Ishikawa (cell line): ENCODE measurements around the gene FTSJ1.

Experiments
- CEBPB ChIP-seq: IDR thresholded peaks from 2 replicates; pipeline ENCODE4 v1.6.1; 2012
- CREB1 ChIP-seq: IDR thresholded peaks from 2 replicates; pipeline ENCODE4 v1.6.1; 2012; ENCODE audit warnings: low read depth
- EP300 ChIP-seq: IDR thresholded peaks from 2 replicates; pipeline ENCODE4 v1.6.1; 2012; ENCODE audit warnings: borderline replicate concordance
- FOXM1 ChIP-seq: IDR thresholded peaks from 2 replicates; pipeline ENCODE4 v1.6.1; 2012; ENCODE audit warnings: low read depth, borderline replicate concordance
- REST ChIP-seq: IDR thresholded peaks from 2 replicates; pipeline ENCODE4 v1.6.1; 2012; ENCODE audit warnings: low read depth, mild to moderate bottlenecking
- TAF1 ChIP-seq: IDR thresholded peaks from 2 replicates; pipeline ENCODE4 v1.6.1; 2012; ENCODE audit warnings: low read depth, mild to moderate bottlenecking
- TCF12 ChIP-seq: IDR thresholded peaks from 2 replicates; pipeline ENCODE4 v1.6.1; 2012; ENCODE audit warnings: low read depth
- TEAD4 ChIP-seq: IDR thresholded peaks from 2 replicates; pipeline ENCODE4 v1.6.1; 2012
- USF1 ChIP-seq: IDR thresholded peaks from 2 replicates; pipeline ENCODE4 v1.6.1; 2012
- YY1 ChIP-seq: IDR thresholded peaks from 2 replicates; pipeline ENCODE4 v1.6.1; 2012; ENCODE audit warnings: low read depth
- ZBTB7A ChIP-seq: IDR thresholded peaks from 2 replicates; pipeline ENCODE4 v1.6.1; 2012; ENCODE audit warnings: low read depth
- TF ChIP-seq, protein P1 (sequence below): IDR thresholded peaks from 2 replicates; pipeline ENCODE4 v1.6.1; 2012

GRCh38 chrX:48515842-48516241, 39.8 kb downstream of the FTSJ1 start:
- no peak for TF ChIP-seq CEBPB
- TF ChIP-seq, protein P1, sequence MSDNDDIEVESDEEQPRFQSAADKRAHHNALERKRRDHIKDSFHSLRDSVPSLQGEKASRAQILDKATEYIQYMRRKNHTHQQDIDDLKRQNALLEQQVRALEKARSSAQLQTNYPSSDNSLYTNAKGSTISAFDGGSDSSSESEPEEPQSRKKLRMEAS = no peak
- no peak for TF ChIP-seq TAF1
- no peak for TF ChIP-seq CREB1
- no peak for TF ChIP-seq EP300
- TF ChIP-seq FOXM1 = no peak
- TF ChIP-seq USF1 = no peak
- no peak for TF ChIP-seq REST
- no peak for TF ChIP-seq ZBTB7A
- TF ChIP-seq YY1 = no peak
- TF ChIP-seq TEAD4 = no peak
- no peak for TF ChIP-seq TCF12
